GM10248 (cell line): ENCODE results near the gene TRIM29.

Experiments
- CTCF ChIA-PET: fragments of 300-600 bp; sonication (Branson Sonifier 250); formaldehyde crosslinking; extraction: SDS; loops from one replicate; lab custom pipeline; 2021; ENCODE audit warnings: antibody characterized with exemption; lab: Yijun Ruan, JAX
- POLR2A ChIA-PET: fragments of 350-650 bp; sonication (Branson Sonifier 250); formaldehyde crosslinking; extraction: SDS; loops from one replicate; lab custom pipeline; 2020; ENCODE audit warnings: antibody characterized with exemption; lab: Yijun Ruan, JAX
- DNase-seq: peaks from one replicate; pipeline ENCODE4 v3.0.0; 2012; ENCODE audit errors: extremely low spot score
- TF ChIP-seq, protein P1 (sequence below): IDR thresholded peaks from 2 replicates; pipeline ENCODE4 v1.5.1; 2012; ENCODE audit warnings: mild to moderate bottlenecking, low read depth; ENCODE audit errors: extremely low read depth, missing control alignments, control extremely low read depth

The TRIM29 gene

GRCh38 chr11:120167659-120168058, 29.7 kb upstream of the TRIM29 start:
- CTCF ChIA-PET, result interaction anchor here (1.2 to 12.9 kb wide), 4 partner anchors 9 to 133 kb away, joined by 6 to 219 read pairs (median 76); partner anchors contain the start of gene POU2F3
- TF ChIP-seq, protein P1, sequence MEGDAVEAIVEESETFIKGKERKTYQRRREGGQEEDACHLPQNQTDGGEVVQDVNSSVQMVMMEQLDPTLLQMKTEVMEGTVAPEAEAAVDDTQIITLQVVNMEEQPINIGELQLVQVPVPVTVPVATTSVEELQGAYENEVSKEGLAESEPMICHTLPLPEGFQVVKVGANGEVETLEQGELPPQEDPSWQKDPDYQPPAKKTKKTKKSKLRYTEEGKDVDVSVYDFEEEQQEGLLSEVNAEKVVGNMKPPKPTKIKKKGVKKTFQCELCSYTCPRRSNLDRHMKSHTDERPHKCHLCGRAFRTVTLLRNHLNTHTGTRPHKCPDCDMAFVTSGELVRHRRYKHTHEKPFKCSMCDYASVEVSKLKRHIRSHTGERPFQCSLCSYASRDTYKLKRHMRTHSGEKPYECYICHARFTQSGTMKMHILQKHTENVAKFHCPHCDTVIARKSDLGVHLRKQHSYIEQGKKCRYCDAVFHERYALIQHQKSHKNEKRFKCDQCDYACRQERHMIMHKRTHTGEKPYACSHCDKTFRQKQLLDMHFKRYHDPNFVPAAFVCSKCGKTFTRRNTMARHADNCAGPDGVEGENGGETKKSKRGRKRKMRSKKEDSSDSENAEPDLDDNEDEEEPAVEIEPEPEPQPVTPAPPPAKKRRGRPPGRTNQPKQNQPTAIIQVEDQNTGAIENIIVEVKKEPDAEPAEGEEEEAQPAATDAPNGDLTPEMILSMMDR, result no peak
- no peak for DNase-seq
- POLR2A ChIA-PET, result no interaction called here

- POLR2A ChIA-PET, result no interaction called here
Measured at GRCh38 chr11:120160436-120160835, 22.5 kb upstream of the TRIM29 start.

GRCh38 chr11:120153221-120153620, 15.3 kb upstream of the TRIM29 start:
- POLR2A ChIA-PET, result no interaction called here
- CTCF ChIA-PET, result interaction anchor here (1.0 to 1.4 kb wide), 2 partner anchors 17 to 45 kb away, joined by 3 to 4 read pairs; no protein-coding TSS in a partner anchor
- TF ChIP-seq, protein P1, result no peak
- DNase-seq, result no peak

More at GRCh38 chr11:120160436-120160835, 22.5 kb upstream of the TRIM29 start:
- TF ChIP-seq, protein P1, result no peak
- CTCF ChIA-PET, result interaction anchor here (1.2 kb wide), 1 partner anchor 8 kb away, joined by 5 read pairs; no protein-coding TSS in a partner anchor
- no peak for DNase-seq

DNA sequence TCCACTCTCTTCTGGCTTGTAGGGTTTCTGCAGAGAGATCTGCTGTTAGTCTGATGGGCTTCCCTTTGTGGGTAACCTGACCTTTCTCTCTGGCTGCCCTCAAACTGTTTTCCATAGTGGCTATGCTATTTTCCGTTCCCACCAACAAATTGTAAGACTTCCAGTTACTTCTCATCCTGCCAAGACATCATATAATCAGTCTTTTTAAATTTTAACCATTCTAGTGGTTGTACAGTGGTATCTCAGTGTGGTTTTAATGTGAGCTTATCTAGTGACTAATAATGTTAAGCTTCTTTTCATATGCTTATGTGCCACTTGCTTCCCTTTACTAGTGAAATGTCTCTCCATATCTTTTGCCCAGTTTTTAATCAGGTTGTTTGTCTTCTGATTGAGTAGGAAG, 13.6 kb upstream of the TRIM29 start:
- POLR2A ChIA-PET, result no interaction called here
- CTCF ChIA-PET, result interaction anchor here (1.3 to 1.4 kb wide), 3 partner anchors 15 to 20 kb away, joined by 3 to 4 read pairs (median 4); no protein-coding TSS in a partner anchor
- TF ChIP-seq, protein P1, result no peak
- no peak for DNase-seq

GRCh38 chr11:120149246-120149645, 11.3 kb upstream of the TRIM29 start:
- POLR2A ChIA-PET, result no interaction called here
- no peak for DNase-seq
- TF ChIP-seq, protein P1, result no peak
- CTCF ChIA-PET, result no interaction called here

DNA sequence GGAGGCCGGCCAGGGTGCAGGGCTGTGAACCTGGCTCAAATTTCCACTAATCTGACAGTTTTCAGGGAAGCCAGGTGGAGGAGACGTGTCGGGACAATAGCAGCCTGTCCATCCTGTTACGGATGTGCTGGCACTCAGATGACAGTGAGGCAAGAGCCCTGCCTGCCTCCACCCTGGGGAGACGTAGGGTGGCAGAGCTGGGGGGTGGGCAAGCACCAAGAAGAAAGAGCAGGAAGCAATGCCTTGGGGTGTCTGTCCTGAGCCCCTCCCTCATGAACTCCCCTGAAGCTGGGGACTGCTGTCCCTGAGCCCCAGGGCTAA, 10.0 kb upstream of the TRIM29 start:
- TF ChIP-seq, protein P1, result no peak
- no peak for DNase-seq
- ChIA-PET CTCF (interaction anchor here (0.8 to 1.1 kb wide), 2 partner anchors 21 to 24 kb away, joined by 3 read pairs; no protein-coding TSS in a partner anchor), POLR2A (no interaction called here)
